ENCODE results near the gene DLG2. TPM values are rescaled to one million over a fixed set of nuclear protein-coding genes. Genes with fewer than 3 reads are reported as not detected.

Gene DLG2
- total RNA-seq, 2 experiments from 2014 or later: 2.0 to 2.1 TPM

DNA sequence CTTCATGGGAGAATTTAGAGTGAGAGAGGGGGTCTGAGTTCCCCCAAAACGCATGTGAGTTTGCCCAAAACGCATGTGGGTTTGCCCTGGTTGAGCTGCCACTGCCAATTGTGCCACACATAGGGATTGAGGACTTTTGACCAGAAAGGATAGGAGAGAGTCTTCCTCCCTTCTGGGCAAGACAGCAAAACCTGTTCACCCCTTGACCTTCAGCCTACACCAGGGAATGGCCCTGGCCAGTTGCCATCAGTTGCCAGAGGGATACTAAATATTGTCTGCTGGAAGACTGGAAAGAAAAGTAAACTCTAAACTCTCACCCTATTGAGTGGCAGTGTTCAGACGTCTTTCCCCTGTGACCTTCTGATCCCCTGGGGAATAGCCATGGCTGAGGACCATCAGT, 363.8 kb downstream of the DLG2 start:
- ATAC-seq (ENCODE audit: poor library complexity) (no peak), DNase-seq (no peak)
- Histone ChIP-seq H3K4me3 (ENCODE audit: low read length) (no peak overlapping the region), H3K27me3 (ENCODE audit: control insufficient read depth in 1 of 2, insufficient read depth in 2 of 2, low read length in 2 of 2) (no peaks in the 10 kb centered on the region), H3K27ac (ENCODE audit: low read depth in 1 of 2, low read length in 2 of 2) (no peak overlapping the region), H3K4me1 (ENCODE audit: insufficient read depth, low read length) (no peaks in the 10 kb centered on the region), H3K36me3 (ENCODE audit: insufficient read depth, low read length) (no peaks in the 10 kb centered on the region), H3K9me3 (ENCODE audit: control insufficient read depth in 1 of 2, insufficient read depth in 1 of 2, low read length in 2 of 2) (no peaks in the 10 kb centered on the region)
- Mint-ChIP-seq H3K9me3 (peaks cover 19% of the 10 kb centered on the region), H3K4me1 (ENCODE audit: low read depth) (no peaks in the 10 kb centered on the region), H3K27me3 (no peaks in the 10 kb centered on the region), H3K36me3 (ENCODE audit: low read depth) (no peaks in the 10 kb centered on the region), H3K4me3 (no peak overlapping the region), H3K27ac (no peak overlapping the region)
- ChIA-PET CTCF (no interaction called here), POLR2A (no interaction called here)
- TF ChIP-seq, protein P1, sequence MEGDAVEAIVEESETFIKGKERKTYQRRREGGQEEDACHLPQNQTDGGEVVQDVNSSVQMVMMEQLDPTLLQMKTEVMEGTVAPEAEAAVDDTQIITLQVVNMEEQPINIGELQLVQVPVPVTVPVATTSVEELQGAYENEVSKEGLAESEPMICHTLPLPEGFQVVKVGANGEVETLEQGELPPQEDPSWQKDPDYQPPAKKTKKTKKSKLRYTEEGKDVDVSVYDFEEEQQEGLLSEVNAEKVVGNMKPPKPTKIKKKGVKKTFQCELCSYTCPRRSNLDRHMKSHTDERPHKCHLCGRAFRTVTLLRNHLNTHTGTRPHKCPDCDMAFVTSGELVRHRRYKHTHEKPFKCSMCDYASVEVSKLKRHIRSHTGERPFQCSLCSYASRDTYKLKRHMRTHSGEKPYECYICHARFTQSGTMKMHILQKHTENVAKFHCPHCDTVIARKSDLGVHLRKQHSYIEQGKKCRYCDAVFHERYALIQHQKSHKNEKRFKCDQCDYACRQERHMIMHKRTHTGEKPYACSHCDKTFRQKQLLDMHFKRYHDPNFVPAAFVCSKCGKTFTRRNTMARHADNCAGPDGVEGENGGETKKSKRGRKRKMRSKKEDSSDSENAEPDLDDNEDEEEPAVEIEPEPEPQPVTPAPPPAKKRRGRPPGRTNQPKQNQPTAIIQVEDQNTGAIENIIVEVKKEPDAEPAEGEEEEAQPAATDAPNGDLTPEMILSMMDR (IDR thresholded peaks at IDR 0.05): no peak
- intact Hi-C loops (cut with DNase I, micrococcal nuclease): no loop called here

DNA sequence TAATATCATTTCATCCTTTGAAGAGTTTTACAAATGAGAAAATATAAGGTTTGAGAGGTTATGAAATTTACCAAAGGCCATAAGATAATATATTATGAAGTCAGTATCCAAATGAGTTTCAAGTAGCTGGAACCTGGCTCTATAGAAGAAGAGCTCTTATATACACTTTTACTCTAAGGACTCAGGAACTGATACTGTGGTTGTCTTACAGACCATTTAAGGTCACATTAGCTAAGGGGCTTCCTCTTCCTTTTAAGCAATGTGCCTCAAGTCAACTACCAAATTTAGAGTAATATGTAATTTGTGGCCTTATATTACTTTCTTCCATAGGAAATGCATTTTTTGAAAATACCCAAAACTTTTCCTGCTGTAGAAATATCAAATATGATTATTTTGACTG, 369.3 kb downstream of the DLG2 start:
- Histone ChIP-seq H3K4me3 (ENCODE audit: low read length) (no peak overlapping the region), H3K9me3 (ENCODE audit: control insufficient read depth in 1 of 2, insufficient read depth in 1 of 2, low read length in 2 of 2) (peaks cover 0 to 15% of the 10 kb centered on the region in 2 experiments), H3K36me3 (ENCODE audit: insufficient read depth, low read length) (no peaks in the 10 kb centered on the region), H3K4me1 (ENCODE audit: insufficient read depth, low read length) (no peaks in the 10 kb centered on the region), H3K27me3 (ENCODE audit: control insufficient read depth in 1 of 2, insufficient read depth in 2 of 2, low read length in 2 of 2) (no peaks in the 10 kb centered on the region), H3K27ac (ENCODE audit: low read depth in 1 of 2, low read length in 2 of 2) (no peak overlapping the region)
- no peak overlapping the region for H3K4me3 Mint-ChIP-seq
- TF ChIP-seq, protein P1 (IDR thresholded peaks at IDR 0.05): no peak
- H3K27ac Mint-ChIP-seq: no peak overlapping the region
- no peaks in the 10 kb centered on the region for H3K4me1 Mint-ChIP-seq (ENCODE audit: low read depth)
- CTCF ChIA-PET: no interaction called here
- no peak for DNase-seq
- intact Hi-C loops (cut with DNase I, micrococcal nuclease): no loop called here
- H3K36me3 Mint-ChIP-seq (ENCODE audit: low read depth): no peaks in the 10 kb centered on the region
- POLR2A ChIA-PET: no interaction called here
- ATAC-seq (ENCODE audit: poor library complexity): no peak
- peaks cover 9% of the 10 kb centered on the region for H3K9me3 Mint-ChIP-seq
- H3K27me3 Mint-ChIP-seq: no peaks in the 10 kb centered on the region

DNA sequence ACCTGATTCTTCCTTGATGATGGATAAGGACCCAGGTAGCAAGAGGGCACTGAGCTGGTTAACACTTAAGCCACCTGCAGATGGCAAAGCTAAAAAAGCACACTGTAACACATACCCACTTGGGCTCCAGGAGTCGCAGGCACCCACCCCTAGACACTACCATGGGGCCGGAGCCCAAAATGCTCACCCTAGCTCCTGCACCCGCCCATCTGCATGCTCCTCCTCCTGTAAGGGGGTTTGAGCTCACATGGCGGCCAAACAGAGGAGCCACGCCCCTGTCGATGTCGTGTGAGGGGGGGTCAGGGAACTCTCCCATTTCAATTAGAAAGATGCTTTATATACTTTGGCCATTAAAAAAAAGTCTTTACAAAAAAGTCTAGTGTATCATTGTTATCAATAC, 370.7 kb downstream of the DLG2 start:
- ATAC-seq (ENCODE audit: poor library complexity) (no peak), DNase-seq (no peak)
- Mint-ChIP-seq H3K4me3 (no peak overlapping the region), H3K36me3 (ENCODE audit: low read depth) (no peaks in the 10 kb centered on the region), H3K27me3 (no peaks in the 10 kb centered on the region), H3K4me1 (ENCODE audit: low read depth) (no peaks in the 10 kb centered on the region), H3K9me3 (peaks cover 8% of the 10 kb centered on the region), H3K27ac (no peak overlapping the region)
- peaks cover 0 to 15% of the 10 kb centered on the region in 2 experiments for H3K9me3 ChIP-seq (ENCODE audit: control insufficient read depth in 1 of 2, insufficient read depth in 1 of 2, low read length in 2 of 2)
- POLR2A ChIA-PET: no interaction called here
- no peaks in the 10 kb centered on the region for H3K4me1 ChIP-seq (ENCODE audit: insufficient read depth, low read length)
- no peaks in the 10 kb centered on the region for H3K27me3 ChIP-seq (ENCODE audit: control insufficient read depth in 1 of 2, insufficient read depth in 2 of 2, low read length in 2 of 2)
- CTCF ChIA-PET: no interaction called here
- TF ChIP-seq, protein P1 (IDR thresholded peaks at IDR 0.05): no peak
- no peaks in the 10 kb centered on the region for H3K36me3 ChIP-seq (ENCODE audit: insufficient read depth, low read length)
- no peak overlapping the region for H3K4me3 ChIP-seq (ENCODE audit: low read length)
- no peak overlapping the region for H3K27ac ChIP-seq (ENCODE audit: low read depth in 1 of 2, low read length in 2 of 2)
- intact Hi-C loops (cut with DNase I, micrococcal nuclease): no loop called here
